ENCODE data around the gene DLG2.

DNA sequence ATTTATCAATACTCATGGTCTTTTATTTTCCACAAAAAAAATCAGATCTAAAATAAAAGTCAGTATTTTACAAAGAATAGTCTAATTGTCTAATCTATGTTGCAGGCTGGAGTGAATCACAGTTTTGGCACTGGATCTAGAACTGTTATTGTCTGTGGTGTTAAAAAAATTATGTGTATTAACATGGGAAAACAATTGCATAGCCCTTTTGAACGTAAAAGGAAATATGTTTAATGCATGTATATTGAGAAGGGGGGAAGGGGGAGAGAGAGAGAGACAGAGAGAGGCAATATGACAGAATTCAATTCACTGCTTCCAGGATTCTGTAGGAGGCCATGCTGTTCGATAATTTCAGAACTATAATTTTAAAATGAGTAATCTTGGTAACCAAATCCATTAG lies 2016.1 kb downstream of the DLG2 start:
- TF ChIP-seq, protein P1, sequence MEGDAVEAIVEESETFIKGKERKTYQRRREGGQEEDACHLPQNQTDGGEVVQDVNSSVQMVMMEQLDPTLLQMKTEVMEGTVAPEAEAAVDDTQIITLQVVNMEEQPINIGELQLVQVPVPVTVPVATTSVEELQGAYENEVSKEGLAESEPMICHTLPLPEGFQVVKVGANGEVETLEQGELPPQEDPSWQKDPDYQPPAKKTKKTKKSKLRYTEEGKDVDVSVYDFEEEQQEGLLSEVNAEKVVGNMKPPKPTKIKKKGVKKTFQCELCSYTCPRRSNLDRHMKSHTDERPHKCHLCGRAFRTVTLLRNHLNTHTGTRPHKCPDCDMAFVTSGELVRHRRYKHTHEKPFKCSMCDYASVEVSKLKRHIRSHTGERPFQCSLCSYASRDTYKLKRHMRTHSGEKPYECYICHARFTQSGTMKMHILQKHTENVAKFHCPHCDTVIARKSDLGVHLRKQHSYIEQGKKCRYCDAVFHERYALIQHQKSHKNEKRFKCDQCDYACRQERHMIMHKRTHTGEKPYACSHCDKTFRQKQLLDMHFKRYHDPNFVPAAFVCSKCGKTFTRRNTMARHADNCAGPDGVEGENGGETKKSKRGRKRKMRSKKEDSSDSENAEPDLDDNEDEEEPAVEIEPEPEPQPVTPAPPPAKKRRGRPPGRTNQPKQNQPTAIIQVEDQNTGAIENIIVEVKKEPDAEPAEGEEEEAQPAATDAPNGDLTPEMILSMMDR (IDR thresholded peaks at IDR 0.05; ENCODE audit: low read depth, low read length, missing input control), result no peak
- TF ChIP-seq, protein P2, sequence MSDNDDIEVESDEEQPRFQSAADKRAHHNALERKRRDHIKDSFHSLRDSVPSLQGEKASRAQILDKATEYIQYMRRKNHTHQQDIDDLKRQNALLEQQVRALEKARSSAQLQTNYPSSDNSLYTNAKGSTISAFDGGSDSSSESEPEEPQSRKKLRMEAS (IDR thresholded peaks at IDR 0.05), result no peak
